Testis (tissue), 3 donors: ENCODE measurements around the gene SHC2. TPM values are rescaled to one million over a fixed set of nuclear protein-coding genes. Genes with fewer than 3 reads are reported as not detected.

Experiments used
- DNase-seq: peaks from one replicate; pipeline ENCODE4 v3.0.0-alpha.2; 2019
- H3K27ac ChIP-seq, 2 donors: fragments of 200-600 bp; sonication (generic); one replicate each; pipeline ENCODE4 v1.5.1; 2019
- H3K27me3 ChIP-seq: fragments of 200-600 bp; sonication (generic); one replicate; pipeline ENCODE4 v1.5.1; 2019
- H3K36me3 ChIP-seq: fragments of 200-600 bp; sonication (generic); one replicate; pipeline ENCODE4 v1.5.1; 2017; ENCODE audit warnings: low read depth; ENCODE audit errors: missing control alignments
- H3K4me1 ChIP-seq: fragments of 200-600 bp; sonication (generic); one replicate; pipeline ENCODE4 v1.5.1; 2019
- H3K4me3 ChIP-seq, 2 donors: fragments of 200-600 bp; sonication (generic); one replicate each; pipeline ENCODE4 v1.5.1; 2017 to 2019
- H3K9me3 ChIP-seq: fragments of 200-600 bp; sonication (generic); one replicate; pipeline ENCODE4 v1.5.1; 2017
- POLR2A ChIP-seq: fragments of 450-650 bp; IDR thresholded peaks from one replicate; pipeline ENCODE4 v1.6.1; 2017; ENCODE audit warnings: antibody characterized with exemption, mild to moderate bottlenecking, moderate library complexity
- WGBS, 2 donors: methylation state at CpG; one replicate each; pipeline ENCODE4 v1.1.5; 2018; 5-methylcytosine and 5-hydroxymethylcytosine counted together
- intact Hi-C: fragments of 100-400 bp; cut with DNase I; formaldehyde crosslinking; loops from one replicate; pipeline ENCODE4 v1.15.1; 2023; ENCODE audit warnings: low total_unique reads
- polyA plus RNA-seq: library from polyadenylated mRNA; stranded (reverse); fragments of 350-450 nt; fragmentation: Illumina TruSeq; extraction: RNeasy Lipid Tissue Mini Kit (QIAGEN cat#74804); gene quantifications from one replicate; pipeline ENCODE4 v1.2.3, GENCODE V29; 2014; ENCODE audit warnings: low read depth, low replicate concordance; ENCODE audit not compliant: insufficient read depth
- total RNA-seq, 2 donors: library from RNA; depleted of rRNA; stranded (reverse); fragments of >200 nt; gene quantifications; one replicate each; pipeline ENCODE4 v1.2.3, GENCODE V29; 2016
- TF ChIP-seq, protein P1 (sequence below), 3 experiments: fragments of 450-650 bp in 2 of 3; fragments of 200-600 bp in 1 of 3; sonication (generic) in 1 of 3; IDR thresholded peaks; one replicate each; pipeline ENCODE4 v1.5.1; 2016 to 2019; ENCODE audit warnings: antibody characterized with exemption in 3 of 3, mild to moderate bottlenecking in 2 of 3, moderate library complexity in 1 of 3

Gene SHC2
- total and polyA plus RNA-seq, 3 donors from 2014 or later: 26.7 to 67.3 (median 57.8) TPM

DNA sequence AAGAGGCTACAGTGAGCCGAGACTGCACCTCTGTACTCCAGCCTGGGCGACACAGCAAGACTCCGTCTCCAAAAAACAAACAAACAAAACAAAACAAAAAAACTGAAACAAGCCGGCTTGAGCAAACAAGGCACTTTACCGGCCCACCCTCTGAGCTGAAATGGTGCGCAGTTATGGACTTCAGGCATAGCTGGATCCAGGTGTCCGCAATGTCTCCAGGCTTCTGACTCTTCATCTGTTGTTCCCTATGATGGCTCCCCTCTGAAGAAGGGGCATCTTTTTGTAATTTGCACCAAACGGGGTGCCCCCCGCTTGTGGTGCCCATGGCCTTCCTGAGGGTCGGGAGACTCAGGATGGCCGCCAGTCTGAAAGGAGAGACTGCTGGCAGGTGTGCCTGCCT, 58.0 kb downstream of the SHC2 start:
- no peaks in the 10 kb centered on the region for H3K27me3 ChIP-seq
- TF ChIP-seq, protein P1, sequence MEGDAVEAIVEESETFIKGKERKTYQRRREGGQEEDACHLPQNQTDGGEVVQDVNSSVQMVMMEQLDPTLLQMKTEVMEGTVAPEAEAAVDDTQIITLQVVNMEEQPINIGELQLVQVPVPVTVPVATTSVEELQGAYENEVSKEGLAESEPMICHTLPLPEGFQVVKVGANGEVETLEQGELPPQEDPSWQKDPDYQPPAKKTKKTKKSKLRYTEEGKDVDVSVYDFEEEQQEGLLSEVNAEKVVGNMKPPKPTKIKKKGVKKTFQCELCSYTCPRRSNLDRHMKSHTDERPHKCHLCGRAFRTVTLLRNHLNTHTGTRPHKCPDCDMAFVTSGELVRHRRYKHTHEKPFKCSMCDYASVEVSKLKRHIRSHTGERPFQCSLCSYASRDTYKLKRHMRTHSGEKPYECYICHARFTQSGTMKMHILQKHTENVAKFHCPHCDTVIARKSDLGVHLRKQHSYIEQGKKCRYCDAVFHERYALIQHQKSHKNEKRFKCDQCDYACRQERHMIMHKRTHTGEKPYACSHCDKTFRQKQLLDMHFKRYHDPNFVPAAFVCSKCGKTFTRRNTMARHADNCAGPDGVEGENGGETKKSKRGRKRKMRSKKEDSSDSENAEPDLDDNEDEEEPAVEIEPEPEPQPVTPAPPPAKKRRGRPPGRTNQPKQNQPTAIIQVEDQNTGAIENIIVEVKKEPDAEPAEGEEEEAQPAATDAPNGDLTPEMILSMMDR (IDR thresholded peaks at IDR 0.05): no peak
- no peak for TF ChIP-seq POLR2A
- H3K27ac ChIP-seq: no peak overlapping the region
- H3K36me3 ChIP-seq: no peaks in the 10 kb centered on the region
- H3K4me1 ChIP-seq: no peaks in the 10 kb centered on the region
- no peaks in the 10 kb centered on the region for H3K9me3 ChIP-seq
- 92 to 96% methylated on average over 9 to 11 of the region's 11 CpGs for WGBS, 2 donors
- no peak overlapping the region for H3K4me3 ChIP-seq
- no peak for DNase-seq
- intact Hi-C loops: no loop called here

DNA sequence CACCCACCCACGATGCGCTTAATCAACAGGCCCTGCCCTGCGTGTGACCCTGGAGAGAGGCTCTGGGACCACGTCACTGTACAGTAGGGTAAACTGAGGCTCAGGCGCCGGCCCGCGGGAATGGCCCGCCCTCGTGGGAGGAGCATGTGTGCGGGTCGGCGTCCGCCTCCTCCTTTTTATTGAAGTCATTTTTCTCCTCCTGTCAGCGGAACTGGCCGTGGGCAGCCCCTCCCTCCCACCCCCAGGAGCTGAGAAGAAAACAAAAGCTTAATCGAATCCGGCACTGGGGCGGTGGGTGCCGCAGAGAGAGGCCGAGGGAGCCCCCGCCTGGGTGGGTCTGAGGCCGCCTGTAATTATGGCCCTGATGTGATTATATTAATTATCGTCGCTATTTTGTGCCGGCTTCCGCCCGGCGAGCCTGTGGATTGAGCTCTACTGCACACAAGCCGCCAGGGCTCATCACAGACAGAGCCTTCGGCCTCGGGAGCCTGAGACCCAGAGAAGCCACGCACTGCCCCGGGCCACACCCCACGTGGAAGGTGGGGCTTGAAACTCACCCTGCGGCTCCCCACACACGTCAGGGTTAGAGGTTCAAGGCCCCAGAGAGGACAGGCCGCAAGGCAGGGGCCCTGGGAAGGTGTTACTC, 58.8 kb downstream of the SHC2 start:
- intact Hi-C loops: no loop called here
- Histone ChIP-seq H3K36me3 (no peaks in the 10 kb centered on the region), H3K27ac (no peak overlapping the region), H3K4me1 (no peaks in the 10 kb centered on the region), H3K9me3 (no peaks in the 10 kb centered on the region), H3K4me3 (no peak overlapping the region), H3K27me3 (no peaks in the 10 kb centered on the region)
- WGBS, 2 donors: 22 to 26% methylated on average over 21 to 38 of the region's 38 CpGs
- TF ChIP-seq, protein P1 (IDR thresholded peaks at IDR 0.05): no peak
- TF ChIP-seq POLR2A: no peak
- DNase-seq: no peak

DNA sequence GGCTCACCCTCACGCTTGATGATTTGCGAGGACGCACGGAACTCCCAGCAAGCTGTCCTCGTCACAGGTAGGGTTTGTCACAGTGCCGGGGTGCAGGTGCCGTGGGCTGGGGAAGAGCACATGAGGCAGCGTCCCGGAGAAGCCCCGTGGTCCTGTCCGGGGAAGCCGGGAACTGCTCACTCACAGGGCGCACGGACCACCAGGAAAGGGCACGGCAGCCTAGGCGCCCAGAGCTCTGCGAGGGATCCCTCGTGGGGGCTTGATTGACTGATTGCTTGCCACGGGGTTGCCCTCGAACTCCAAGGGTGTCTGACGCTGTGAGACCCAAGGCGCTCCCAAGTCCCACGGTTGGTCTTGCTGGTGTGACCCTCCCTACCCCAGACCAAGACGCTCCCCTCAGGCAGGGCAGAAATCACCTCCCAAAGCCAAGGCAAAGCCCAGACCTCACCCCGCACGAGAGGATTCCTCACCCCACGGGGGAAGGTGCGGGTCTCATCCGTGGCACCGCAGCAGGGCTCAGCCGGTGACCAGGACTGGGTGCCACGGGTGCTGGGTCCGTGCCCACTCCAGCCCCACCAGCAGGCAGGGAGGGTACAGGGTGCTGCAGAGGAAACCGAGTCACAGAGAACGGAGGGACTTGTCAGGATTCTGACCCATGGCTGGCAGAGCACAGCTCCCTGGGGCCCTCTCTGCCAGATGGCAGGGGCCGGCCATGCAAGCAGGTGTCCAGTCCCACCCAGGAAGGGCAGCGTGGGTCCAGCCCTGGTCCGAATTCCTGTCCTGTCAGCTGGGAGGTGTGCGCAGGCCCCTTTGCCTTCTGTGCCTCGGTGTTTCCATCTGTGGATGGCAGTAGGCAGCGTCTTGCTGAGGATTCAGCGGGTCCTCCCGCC, 59.6 kb downstream of the SHC2 start:
- H3K36me3 ChIP-seq: no peaks in the 10 kb centered on the region
- no peaks in the 10 kb centered on the region for H3K9me3 ChIP-seq
- H3K4me3 ChIP-seq: no peak overlapping the region
- intact Hi-C loops: no loop called here
- TF ChIP-seq, protein P1 (IDR thresholded peaks at IDR 0.05): no peak
- TF ChIP-seq POLR2A: no peak
- WGBS, 2 donors: 83% methylated on average over 41 of the region's 43 CpGs; no CpG with 5 or more reads in 1 of the 2 donors
- DNase-seq: no peak
- no peaks in the 10 kb centered on the region for H3K27me3 ChIP-seq
- no peaks in the 10 kb centered on the region for H3K4me1 ChIP-seq
- H3K27ac ChIP-seq: no peak overlapping the region

DNA sequence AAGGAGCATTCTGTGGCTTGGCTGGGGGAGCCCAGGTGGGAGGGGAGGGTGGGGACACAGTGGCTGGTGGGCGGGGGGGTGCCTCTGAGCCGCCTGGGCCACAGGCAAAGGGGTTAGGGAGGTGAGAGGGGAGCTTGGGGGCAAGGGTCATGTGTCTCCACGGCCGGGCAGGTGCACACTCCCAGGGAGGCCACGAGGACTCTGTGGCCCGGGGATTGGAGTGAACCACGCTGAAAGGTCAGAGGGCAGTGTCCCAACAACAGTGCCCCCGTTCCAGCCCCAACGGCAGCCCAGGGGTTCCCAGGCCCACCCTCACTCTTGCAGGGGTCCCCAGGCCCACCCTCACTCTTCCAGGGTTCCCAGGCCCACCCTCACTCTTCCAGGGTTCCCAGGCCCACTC, 61.5 kb downstream of the SHC2 start:
- no peaks in the 10 kb centered on the region for H3K27me3 ChIP-seq
- DNase-seq: no peak
- no peaks in the 10 kb centered on the region for H3K9me3 ChIP-seq
- WGBS, 2 donors: 80 to 87% methylated on average over 6 to 9 of the region's 9 CpGs
- TF ChIP-seq, protein P1 (IDR thresholded peaks at IDR 0.05): no peak
- TF ChIP-seq POLR2A: no peak
- H3K36me3 ChIP-seq: no peaks in the 10 kb centered on the region
- H3K4me3 ChIP-seq: no peak overlapping the region
- no peaks in the 10 kb centered on the region for H3K4me1 ChIP-seq
- H3K27ac ChIP-seq: no peak overlapping the region
- intact Hi-C loops: no loop called here
